Neutrophil (primary cell): ENCODE results near the gene DCAF11.

Experiments
- H3K27ac ChIP-seq: fragments of 200-600 bp; sonication (generic); 2 replicates; pipeline ENCODE4 v1.5.1; 2016; ENCODE audit warnings: mild to moderate bottlenecking, moderate library complexity
- H3K27me3 ChIP-seq: fragments of 200-600 bp; sonication (generic); 2 replicates; pipeline ENCODE4 v1.6.0; 2016; ENCODE audit warnings: mild to moderate bottlenecking
- H3K36me3 ChIP-seq: fragments of 200-600 bp; sonication (generic); 2 replicates; pipeline ENCODE4 v1.5.1; 2017
- H3K4me1 ChIP-seq, 2 experiments: fragments of 200-600 bp in 1 of 2; sonication (generic) in 1 of 2; 1 replicate in 1 of 2; 2 replicates in 1 of 2; pipeline versions ENCODE4 v1.5.1 to v1.6.1; 2013 to 2016; ENCODE audit warnings: low read depth in 1 of 2, low read length in 1 of 2, mild to moderate bottlenecking in 1 of 2, moderate library complexity in 1 of 2; ENCODE audit not compliant: control insufficient read depth in 1 of 2, insufficient read depth in 1 of 2
- H3K4me3 ChIP-seq, 2 experiments: fragments of 200-600 bp in 1 of 2; sonication (generic) in 1 of 2; 1 replicate in 1 of 2; 2 replicates in 1 of 2; pipeline ENCODE4 v1.5.1; 2013 to 2016; ENCODE audit warnings: low read depth in 1 of 2, low read length in 1 of 2, mild to moderate bottlenecking in 1 of 2, moderate library complexity in 1 of 2
- H3K9me3 ChIP-seq: fragments of 200-600 bp; sonication (generic); 2 replicates; pipeline ENCODE4 v1.5.1; 2016
- TF ChIP-seq, protein P1 (sequence below): fragments of 200-600 bp; sonication (generic); IDR thresholded peaks from 2 replicates; pipeline ENCODE4 v1.5.1; 2016; ENCODE audit warnings: antibody characterized with exemption

DCAF11 gene

DNA sequence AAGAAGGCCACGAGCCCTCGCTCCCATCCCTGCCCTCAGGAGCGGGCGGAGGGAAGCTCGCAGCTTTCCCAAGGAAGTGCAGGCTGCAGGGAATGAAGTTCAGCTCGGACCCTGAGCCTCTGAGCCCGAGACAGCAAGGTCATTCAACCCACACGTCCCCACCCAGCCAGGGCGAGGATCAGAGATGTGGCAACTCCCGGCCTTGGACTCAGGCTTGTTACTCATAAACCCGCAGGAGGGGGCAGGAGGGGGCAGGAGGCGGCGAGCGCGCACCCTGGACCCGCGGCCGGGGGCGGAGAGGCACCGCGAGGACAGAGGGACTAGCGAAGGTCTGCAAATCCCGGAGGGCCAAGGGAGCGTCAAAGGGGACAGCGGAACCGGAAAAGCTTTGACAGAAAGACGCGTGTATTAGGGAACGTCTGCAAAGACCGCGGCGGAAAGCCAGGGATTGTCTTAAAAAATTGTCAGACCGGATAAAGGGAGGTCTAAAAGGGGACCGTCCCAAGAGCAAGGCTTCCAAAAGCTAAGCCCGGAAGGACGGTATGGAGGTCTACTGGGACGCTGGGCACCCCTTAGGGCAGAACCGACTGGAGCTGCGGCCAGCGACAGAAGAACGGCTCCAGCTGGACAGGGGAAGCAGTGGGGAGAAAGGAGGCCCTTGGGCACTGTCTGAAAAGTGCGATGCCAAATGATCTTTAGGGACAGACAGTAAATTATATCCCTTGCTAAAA lies 611 bp upstream of the DCAF11 start:
- TF ChIP-seq, protein P1, sequence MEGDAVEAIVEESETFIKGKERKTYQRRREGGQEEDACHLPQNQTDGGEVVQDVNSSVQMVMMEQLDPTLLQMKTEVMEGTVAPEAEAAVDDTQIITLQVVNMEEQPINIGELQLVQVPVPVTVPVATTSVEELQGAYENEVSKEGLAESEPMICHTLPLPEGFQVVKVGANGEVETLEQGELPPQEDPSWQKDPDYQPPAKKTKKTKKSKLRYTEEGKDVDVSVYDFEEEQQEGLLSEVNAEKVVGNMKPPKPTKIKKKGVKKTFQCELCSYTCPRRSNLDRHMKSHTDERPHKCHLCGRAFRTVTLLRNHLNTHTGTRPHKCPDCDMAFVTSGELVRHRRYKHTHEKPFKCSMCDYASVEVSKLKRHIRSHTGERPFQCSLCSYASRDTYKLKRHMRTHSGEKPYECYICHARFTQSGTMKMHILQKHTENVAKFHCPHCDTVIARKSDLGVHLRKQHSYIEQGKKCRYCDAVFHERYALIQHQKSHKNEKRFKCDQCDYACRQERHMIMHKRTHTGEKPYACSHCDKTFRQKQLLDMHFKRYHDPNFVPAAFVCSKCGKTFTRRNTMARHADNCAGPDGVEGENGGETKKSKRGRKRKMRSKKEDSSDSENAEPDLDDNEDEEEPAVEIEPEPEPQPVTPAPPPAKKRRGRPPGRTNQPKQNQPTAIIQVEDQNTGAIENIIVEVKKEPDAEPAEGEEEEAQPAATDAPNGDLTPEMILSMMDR, result no peak
- no peaks in the 10 kb centered on the region for H3K9me3 ChIP-seq
- peaks cover 20% of the 10 kb centered on the region for H3K36me3 ChIP-seq
- no peaks in the 10 kb centered on the region for H3K27me3 ChIP-seq
- peak overlapping the region; percentile 98 for H3K27ac ChIP-seq
- H3K4me1 ChIP-seq, result peaks cover 25 to 29% of the 10 kb centered on the region in 2 experiments
- H3K4me3 ChIP-seq, result peak overlapping the region; percentile 67 to 84

GRCh38 chr14:24115422-24116127 lies 998 bp downstream of the DCAF11 start:
- H3K27ac ChIP-seq, result peak overlapping the region; percentile 98
- H3K36me3 ChIP-seq, result peaks cover 36% of the 10 kb centered on the region
- TF ChIP-seq, protein P1, result no peak
- H3K4me1 ChIP-seq, result peaks cover 23 to 28% of the 10 kb centered on the region in 2 experiments
- no peaks in the 10 kb centered on the region for H3K27me3 ChIP-seq
- H3K4me3 ChIP-seq, result peak overlapping the region; percentile 67 to 84
- H3K9me3 ChIP-seq, result no peaks in the 10 kb centered on the region

GRCh38 chr14:24116128-24116814 lies 1.7 kb downstream of the DCAF11 start:
- Histone ChIP-seq H3K9me3 (no peaks in the 10 kb centered on the region), H3K4me1 (peaks cover 23 to 28% of the 10 kb centered on the region in 2 experiments), H3K36me3 (peaks cover 43% of the 10 kb centered on the region), H3K27ac (peak overlapping the region; percentile 98), H3K27me3 (no peaks in the 10 kb centered on the region), H3K4me3 (peak overlapping the region; percentile 67 to 84)
- TF ChIP-seq, protein P1, result no peak

DNA sequence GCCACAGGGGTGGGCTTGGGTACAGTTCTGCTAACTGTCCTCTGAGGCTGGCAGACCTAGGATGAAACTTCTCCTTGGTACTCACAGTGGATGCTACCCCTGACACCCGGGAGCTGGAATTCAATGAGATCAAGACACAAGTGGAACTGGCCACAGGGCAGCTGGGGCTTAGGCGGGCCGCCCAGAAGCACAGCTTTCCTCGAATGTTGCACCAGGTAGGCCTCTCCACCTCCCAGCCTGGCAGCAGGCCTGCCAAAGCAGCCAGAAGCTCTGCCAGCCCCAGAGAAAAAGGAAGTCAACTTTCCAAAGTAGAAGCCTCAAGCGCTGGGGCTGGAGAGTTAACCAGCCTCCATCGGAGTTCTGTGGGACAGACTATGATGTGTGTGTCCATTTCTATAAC lies 2.6 kb downstream of the DCAF11 start:
- TF ChIP-seq, protein P1, result no peak

GRCh38 chr14:24119691-24120090 lies 5.1 kb downstream of the DCAF11 start:
- H3K9me3 ChIP-seq, result no peaks in the 10 kb centered on the region
- no peaks in the 10 kb centered on the region for H3K27me3 ChIP-seq
- TF ChIP-seq, protein P1, result no peak
- H3K4me1 ChIP-seq, result peaks cover 14 to 18% of the 10 kb centered on the region in 2 experiments
- H3K27ac ChIP-seq, result no peak overlapping the region
- H3K4me3 ChIP-seq, result no peak overlapping the region
- peaks cover 77% of the 10 kb centered on the region for H3K36me3 ChIP-seq

More for the DNA sequence above, 2.6 kb downstream of the DCAF11 start:
- peak overlapping the region; percentile 98 for H3K27ac ChIP-seq
- no peaks in the 10 kb centered on the region for H3K9me3 ChIP-seq
- H3K4me1 ChIP-seq, result peaks cover 23 to 28% of the 10 kb centered on the region in 2 experiments
- H3K4me3 ChIP-seq, result no peak overlapping the region
- H3K27me3 ChIP-seq, result no peaks in the 10 kb centered on the region
- peaks cover 52% of the 10 kb centered on the region for H3K36me3 ChIP-seq
